ENCODE data around the gene GIT2.

Gene GIT2

GRCh38 chr12:109890620-109891170 is 105.5 kb downstream of the GIT2 start:
- TF ChIP-seq CTCF (IDR thresholded peaks at IDR 0.05): no peak
- no peaks in the 10 kb centered on the region for H3K27me3 ChIP-seq
- no peaks in the 10 kb centered on the region for H3K36me3 ChIP-seq
- no peak overlapping the region for H3K27ac ChIP-seq
- no peak overlapping the region for H3K4me3 ChIP-seq (ENCODE audit: low read depth in 1 of 2, low read length in 1 of 2)
- H3K9me3 ChIP-seq: no peaks in the 10 kb centered on the region
- H3K4me1 ChIP-seq (ENCODE audit: control insufficient read depth in 1 of 2, insufficient read depth in 1 of 2, low read depth in 1 of 2, low read length in 1 of 2): peaks cover 44 to 60% of the 10 kb centered on the region in 2 experiments

GRCh38 chr12:109888179-109889020 is 107.8 kb downstream of the GIT2 start:
- Histone ChIP-seq H3K4me1 (ENCODE audit: control insufficient read depth in 1 of 2, insufficient read depth in 1 of 2, low read depth in 1 of 2, low read length in 1 of 2) (peaks cover 39 to 53% of the 10 kb centered on the region in 2 experiments), H3K9me3 (no peaks in the 10 kb centered on the region), H3K36me3 (no peaks in the 10 kb centered on the region), H3K4me3 (ENCODE audit: low read depth in 1 of 2, low read length in 1 of 2) (peak overlapping the region; percentile 33 to 47), H3K27me3 (no peaks in the 10 kb centered on the region), H3K27ac (peak overlapping the region; percentile 84)
- no peak for TF ChIP-seq CTCF (IDR thresholded peaks at IDR 0.05)

- no peak for TF ChIP-seq CTCF (IDR thresholded peaks at IDR 0.05)
- H3K4me3 ChIP-seq (ENCODE audit: low read depth in 1 of 2, low read length in 1 of 2): no peak overlapping the region
- no peaks in the 10 kb centered on the region for H3K36me3 ChIP-seq
- H3K27me3 ChIP-seq: no peaks in the 10 kb centered on the region
- H3K9me3 ChIP-seq: no peaks in the 10 kb centered on the region
- H3K4me1 ChIP-seq (ENCODE audit: control insufficient read depth in 1 of 2, insufficient read depth in 1 of 2, low read depth in 1 of 2, low read length in 1 of 2): peaks cover 43 to 46% of the 10 kb centered on the region in 2 experiments
- H3K27ac ChIP-seq: no peak overlapping the region
These were observed 110.6 kb downstream of the GIT2 start for GRCh38 chr12:109885616-109886015.

GRCh38 chr12:109883461-109883860 is 112.7 kb downstream of the GIT2 start:
- H3K4me3 ChIP-seq (ENCODE audit: low read depth in 1 of 2, low read length in 1 of 2): no peak overlapping the region
- H3K4me1 ChIP-seq (ENCODE audit: control insufficient read depth in 1 of 2, insufficient read depth in 1 of 2, low read depth in 1 of 2, low read length in 1 of 2): peaks cover 42 to 46% of the 10 kb centered on the region in 2 experiments
- H3K27me3 ChIP-seq: no peaks in the 10 kb centered on the region
- H3K9me3 ChIP-seq: no peaks in the 10 kb centered on the region
- no peaks in the 10 kb centered on the region for H3K36me3 ChIP-seq
- no peak overlapping the region for H3K27ac ChIP-seq
- TF ChIP-seq CTCF (IDR thresholded peaks at IDR 0.05): no peak

DNA sequence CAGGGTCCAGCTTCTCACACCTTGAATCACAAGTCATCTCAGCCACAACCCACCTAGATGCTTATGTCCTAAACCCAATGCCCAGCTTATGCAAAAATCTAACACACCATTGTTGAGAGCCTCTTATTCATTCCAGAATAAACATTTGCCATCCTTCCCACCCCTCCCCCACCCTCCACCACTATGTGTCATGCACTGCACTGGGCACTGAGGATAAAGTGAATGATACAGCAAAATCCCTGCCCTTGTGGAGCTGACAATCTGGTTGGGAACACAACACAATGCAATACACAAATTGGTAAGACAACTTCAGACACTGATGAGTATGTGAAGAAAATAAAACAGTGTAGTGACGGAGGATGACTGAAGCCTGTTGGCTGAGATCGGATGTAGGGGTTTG is 114.4 kb downstream of the GIT2 start:
- TF ChIP-seq CTCF (IDR thresholded peaks at IDR 0.05): no peak
- Histone ChIP-seq H3K4me3 (ENCODE audit: low read depth in 1 of 2, low read length in 1 of 2) (no peak overlapping the region), H3K36me3 (no peaks in the 10 kb centered on the region), H3K9me3 (no peaks in the 10 kb centered on the region), H3K27ac (no peak overlapping the region), H3K27me3 (no peaks in the 10 kb centered on the region), H3K4me1 (ENCODE audit: control insufficient read depth in 1 of 2, insufficient read depth in 1 of 2, low read depth in 1 of 2, low read length in 1 of 2) (peaks cover 37 to 44% of the 10 kb centered on the region in 2 experiments)

All from neutrophil (primary cell).